ENCODE results near the gene DPP6. TPM values are rescaled to one million over a fixed set of nuclear protein-coding genes. Genes with fewer than 3 reads are reported as not detected.

Gene DPP6
- total RNA-seq, 2 experiments from 2014 or later = not detected

DNA sequence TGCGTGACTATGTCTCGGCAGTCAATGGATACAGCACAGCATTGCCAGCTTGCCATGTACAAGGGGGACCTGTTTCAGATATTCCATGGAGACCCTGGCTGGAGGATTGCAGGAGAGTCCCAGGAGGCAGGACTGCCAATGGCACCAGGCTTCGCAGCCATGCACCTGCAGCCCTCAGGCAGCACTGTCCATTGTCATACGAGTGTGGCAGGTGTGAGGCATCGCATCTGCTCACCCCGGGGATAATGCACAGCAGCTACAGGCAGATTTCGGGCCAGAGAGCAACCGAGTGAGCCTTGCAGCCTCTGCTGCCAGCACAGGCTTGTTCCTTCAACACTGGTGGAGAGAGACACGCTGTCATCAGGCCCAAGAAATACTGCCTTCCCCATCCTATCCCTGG is 535.6 kb downstream of the DPP6 start:
- Histone ChIP-seq H3K27ac (ENCODE audit: low read depth in 1 of 2, low read length in 2 of 2) (no peak overlapping the region), H3K27me3 (ENCODE audit: control insufficient read depth in 1 of 2, insufficient read depth in 2 of 2, low read length in 2 of 2) (no peaks in the 10 kb centered on the region), H3K9me3 (ENCODE audit: control insufficient read depth in 1 of 2, insufficient read depth in 1 of 2, low read length in 2 of 2) (peaks cover 0 to 38% of the 10 kb centered on the region in 2 experiments), H3K4me1 (ENCODE audit: insufficient read depth, low read length) (no peaks in the 10 kb centered on the region), H3K36me3 (ENCODE audit: insufficient read depth, low read length) (no peaks in the 10 kb centered on the region), H3K4me3 (ENCODE audit: low read length) (no peak overlapping the region)
- ChIA-PET POLR2A (no interaction called here), CTCF (no interaction called here)
- Mint-ChIP-seq H3K4me1 (ENCODE audit: low read depth) (no peaks in the 10 kb centered on the region), H3K27me3 (no peaks in the 10 kb centered on the region), H3K9me3 (no peaks in the 10 kb centered on the region), H3K4me3 (no peak overlapping the region), H3K27ac (no peak overlapping the region), H3K36me3 (ENCODE audit: low read depth) (no peaks in the 10 kb centered on the region)
- TF ChIP-seq CTCF (IDR thresholded peaks at IDR 0.05) = no peak
- no peak for ATAC-seq (ENCODE audit: poor library complexity)
- no peak for DNase-seq
- intact Hi-C loops (cut with DNase I, micrococcal nuclease) = no loop called here

- Histone ChIP-seq H3K27me3 (ENCODE audit: control insufficient read depth in 1 of 2, insufficient read depth in 2 of 2, low read length in 2 of 2) (no peaks in the 10 kb centered on the region), H3K27ac (ENCODE audit: low read depth in 1 of 2, low read length in 2 of 2) (no peak overlapping the region), H3K4me3 (ENCODE audit: low read length) (no peak overlapping the region), H3K9me3 (ENCODE audit: control insufficient read depth in 1 of 2, insufficient read depth in 1 of 2, low read length in 2 of 2) (peaks cover 0 to 22% of the 10 kb centered on the region in 2 experiments), H3K36me3 (ENCODE audit: insufficient read depth, low read length) (no peaks in the 10 kb centered on the region), H3K4me1 (ENCODE audit: insufficient read depth, low read length) (no peaks in the 10 kb centered on the region)
- no peak for ATAC-seq (ENCODE audit: poor library complexity)
- no peak for TF ChIP-seq CTCF (IDR thresholded peaks at IDR 0.05)
- intact Hi-C loops (cut with DNase I, micrococcal nuclease) = no loop called here
- H3K4me3 Mint-ChIP-seq = no peak overlapping the region
- H3K4me1 Mint-ChIP-seq (ENCODE audit: low read depth) = no peaks in the 10 kb centered on the region
- no peaks in the 10 kb centered on the region for H3K27me3 Mint-ChIP-seq
- no peak for DNase-seq
- H3K9me3 Mint-ChIP-seq = no peaks in the 10 kb centered on the region
- no peak overlapping the region for H3K27ac Mint-ChIP-seq
- POLR2A ChIA-PET = no interaction called here
- CTCF ChIA-PET = no interaction called here
- H3K36me3 Mint-ChIP-seq (ENCODE audit: low read depth) = no peaks in the 10 kb centered on the region
These were observed 539.3 kb downstream of the DPP6 start for GRCh38 chr7:154591544-154591943.

GRCh38 chr7:154592388-154592787 is 540.2 kb downstream of the DPP6 start:
- Histone ChIP-seq H3K4me3 (ENCODE audit: low read length) (no peak overlapping the region), H3K27ac (ENCODE audit: low read depth in 1 of 2, low read length in 2 of 2) (no peak overlapping the region), H3K4me1 (ENCODE audit: insufficient read depth, low read length) (no peaks in the 10 kb centered on the region), H3K27me3 (ENCODE audit: control insufficient read depth in 1 of 2, insufficient read depth in 2 of 2, low read length in 2 of 2) (no peaks in the 10 kb centered on the region), H3K36me3 (ENCODE audit: insufficient read depth, low read length) (no peaks in the 10 kb centered on the region), H3K9me3 (ENCODE audit: control insufficient read depth in 1 of 2, insufficient read depth in 1 of 2, low read length in 2 of 2) (peaks cover 0 to 22% of the 10 kb centered on the region in 2 experiments)
- ATAC-seq (ENCODE audit: poor library complexity) (no peak), DNase-seq (no peak)
- Mint-ChIP-seq H3K9me3 (no peaks in the 10 kb centered on the region), H3K36me3 (ENCODE audit: low read depth) (no peaks in the 10 kb centered on the region), H3K27ac (no peak overlapping the region), H3K4me1 (ENCODE audit: low read depth) (no peaks in the 10 kb centered on the region), H3K4me3 (no peak overlapping the region), H3K27me3 (no peaks in the 10 kb centered on the region)
- ChIA-PET CTCF (no interaction called here), POLR2A (no interaction called here)
- intact Hi-C loops (cut with DNase I, micrococcal nuclease) = no loop called here
- TF ChIP-seq CTCF (IDR thresholded peaks at IDR 0.05) = no peak

Measured in CD4-positive, alpha-beta T cell (primary cell).